ENCODE data around the gene ACER3.

The ACER3 gene

DNA sequence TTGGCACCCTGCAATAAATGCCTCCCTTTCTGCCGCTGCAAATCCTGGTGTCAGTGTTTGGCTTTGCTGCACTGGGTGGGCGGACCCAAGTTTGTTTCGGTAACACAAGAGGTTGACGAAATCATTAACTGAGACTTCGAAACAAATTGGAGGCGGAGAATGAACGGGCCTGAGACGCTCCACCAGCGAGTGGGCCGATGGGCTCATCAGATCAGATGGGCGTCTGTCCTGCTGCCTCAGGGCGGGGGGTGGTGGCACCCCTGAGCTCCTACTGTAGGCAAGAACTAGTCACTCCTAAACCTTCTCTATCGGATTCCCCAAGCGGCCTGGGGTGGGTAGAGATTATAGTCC lies 205.1 kb downstream of the ACER3 start:
- DNase-seq = no peak

DNA sequence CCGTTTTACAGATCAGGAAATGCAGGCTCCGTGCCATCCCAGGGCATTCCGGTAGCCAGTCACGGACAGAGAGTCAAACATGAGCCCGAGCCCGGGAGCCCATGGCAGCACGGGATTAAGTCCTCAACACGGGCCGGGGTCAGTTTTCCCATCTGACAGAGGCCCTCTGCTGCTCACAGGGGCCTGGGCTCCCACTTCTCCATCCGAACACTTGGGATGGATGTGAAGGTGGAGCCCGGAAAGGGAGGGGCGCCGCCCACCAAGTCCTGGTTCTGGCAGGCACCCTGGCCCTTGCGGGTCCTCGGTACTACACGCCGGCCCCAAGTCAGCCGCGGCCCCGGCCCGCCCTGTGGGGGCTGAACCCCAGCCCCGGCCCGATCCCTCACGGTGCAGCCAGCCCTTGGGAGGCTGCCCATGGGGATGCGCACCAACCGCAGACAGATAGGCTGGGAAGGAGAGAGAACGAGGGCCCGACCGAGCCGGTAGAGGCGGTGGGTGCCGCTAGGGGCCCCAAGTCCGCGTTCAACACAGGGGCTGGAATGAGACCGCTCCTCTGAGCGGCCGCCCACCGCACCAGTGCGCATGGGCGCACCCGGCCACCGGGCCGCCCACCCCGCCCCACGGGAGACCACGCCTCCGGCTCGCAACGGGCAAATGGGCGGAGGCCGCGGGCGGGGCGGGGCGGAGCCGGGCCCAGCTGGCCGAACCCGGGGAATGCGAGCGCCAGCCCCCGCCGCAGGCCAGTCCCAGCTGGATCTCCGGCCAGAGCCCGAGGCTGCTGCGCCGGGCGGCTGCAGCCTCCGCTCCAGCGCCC lies 205.7 kb downstream of the ACER3 start, which contains the start of gene CAPN5:
Gene CAPN5 (plus strand): TSS at position 743 of the 814 bp plus-strand sequence. CDS start 17,916 bp downstream, outside the sequence.
- DNase-seq = peak; percentile 83

DNA sequence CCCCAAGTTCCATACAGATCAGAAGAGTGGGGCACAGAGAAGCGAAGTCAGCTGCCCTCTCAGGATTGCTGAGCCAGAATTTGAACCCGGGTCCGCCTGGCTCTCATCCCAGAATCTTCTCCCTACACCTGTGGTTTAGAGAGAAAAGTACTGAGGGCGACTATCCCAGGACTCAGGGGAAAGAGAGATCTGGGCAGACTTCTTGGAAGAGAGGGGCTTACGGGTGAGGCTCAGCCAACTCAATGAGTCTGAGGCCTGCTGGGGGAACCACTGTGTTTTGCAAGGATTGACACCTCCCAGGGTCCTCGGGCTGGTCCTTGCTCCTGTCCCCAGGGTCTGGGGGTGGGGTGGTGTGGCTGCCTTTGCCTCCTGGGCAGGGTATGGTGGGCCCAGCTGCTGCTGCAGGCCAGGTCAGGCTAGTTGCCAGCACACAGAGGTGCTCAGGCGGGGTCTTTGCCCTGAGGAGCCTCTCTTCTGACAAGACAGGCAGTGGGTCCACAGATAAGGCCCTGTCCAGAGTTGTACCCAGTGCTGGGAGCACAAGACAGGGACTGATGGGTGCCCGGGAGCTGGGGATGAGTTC lies 207.2 kb downstream of the ACER3 start:
- no peak for DNase-seq

DNA sequence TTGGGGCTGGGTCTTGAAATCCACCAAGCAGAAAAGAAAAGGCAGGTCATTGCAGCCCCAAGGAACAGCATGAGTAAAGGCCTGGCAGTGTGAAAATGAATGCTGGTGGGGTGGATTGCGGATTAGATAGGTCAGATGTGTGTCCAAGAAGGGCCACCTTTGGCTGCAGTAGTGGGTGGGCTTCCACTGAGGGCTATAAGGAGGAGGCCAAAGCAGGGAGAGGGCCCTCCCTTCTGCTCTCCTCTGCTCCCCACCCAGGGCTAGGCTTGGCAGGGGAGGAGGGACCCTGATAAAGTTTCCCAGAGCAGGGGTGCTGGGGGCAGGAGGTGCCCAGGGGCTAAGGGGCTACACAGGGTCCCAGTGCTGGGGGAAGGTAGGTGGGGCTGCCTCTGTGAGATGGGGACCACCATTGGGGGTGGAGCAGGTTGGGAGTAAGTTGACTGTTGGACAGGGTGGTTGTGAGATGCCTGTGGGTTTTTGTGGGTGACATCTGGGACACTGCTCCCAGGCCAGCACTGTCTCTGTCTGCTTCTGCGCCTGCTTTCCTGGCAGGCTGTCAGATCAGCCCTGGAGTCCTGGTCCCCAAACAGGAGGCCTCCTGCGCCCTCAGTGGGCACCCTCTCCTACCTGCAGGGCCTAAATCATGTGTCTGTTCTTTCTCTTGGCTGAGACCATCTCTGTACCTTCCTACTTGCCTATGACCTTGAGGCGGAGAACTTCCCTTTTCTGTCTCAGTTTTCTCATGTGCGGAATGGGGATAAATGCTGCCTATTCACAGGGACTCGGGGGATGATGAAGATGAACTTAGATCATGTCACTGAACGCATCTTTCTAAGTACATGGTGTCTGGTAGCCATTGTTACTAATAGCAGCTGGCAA lies 208.0 kb downstream of the ACER3 start:
- DNase-seq = no peak

DNA sequence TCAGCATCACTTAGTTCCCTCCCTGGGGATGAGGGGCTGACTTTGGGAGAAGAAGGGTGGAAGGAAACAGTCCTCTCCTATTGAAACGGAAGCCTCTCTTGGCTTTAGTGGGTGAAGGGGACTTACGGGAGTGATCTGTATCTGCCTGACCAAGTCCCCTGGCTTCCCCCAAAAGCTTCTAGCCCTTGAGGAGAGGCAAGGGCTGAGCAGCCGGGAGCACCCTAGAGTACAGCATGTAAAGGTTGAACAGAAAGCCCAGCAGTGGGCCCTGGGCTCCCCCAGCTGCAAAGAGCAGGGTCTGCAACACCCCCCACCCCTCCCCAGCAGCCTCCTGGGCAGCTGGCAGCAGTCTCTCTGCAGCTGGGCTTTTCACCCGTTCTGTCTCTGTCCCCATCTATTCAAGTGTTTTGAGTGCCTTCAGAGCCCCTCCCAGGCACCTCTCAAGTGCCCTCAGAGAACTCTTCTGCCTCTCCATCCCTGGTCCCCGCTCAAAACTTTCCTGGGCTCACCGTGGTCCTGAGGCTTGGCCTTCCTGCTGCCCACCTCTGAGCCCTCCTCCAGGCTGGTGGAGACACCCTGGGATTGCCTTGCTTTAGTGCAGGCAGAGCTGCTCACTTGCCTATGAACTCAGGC lies 208.7 kb downstream of the ACER3 start:
- no peak for DNase-seq

DNA sequence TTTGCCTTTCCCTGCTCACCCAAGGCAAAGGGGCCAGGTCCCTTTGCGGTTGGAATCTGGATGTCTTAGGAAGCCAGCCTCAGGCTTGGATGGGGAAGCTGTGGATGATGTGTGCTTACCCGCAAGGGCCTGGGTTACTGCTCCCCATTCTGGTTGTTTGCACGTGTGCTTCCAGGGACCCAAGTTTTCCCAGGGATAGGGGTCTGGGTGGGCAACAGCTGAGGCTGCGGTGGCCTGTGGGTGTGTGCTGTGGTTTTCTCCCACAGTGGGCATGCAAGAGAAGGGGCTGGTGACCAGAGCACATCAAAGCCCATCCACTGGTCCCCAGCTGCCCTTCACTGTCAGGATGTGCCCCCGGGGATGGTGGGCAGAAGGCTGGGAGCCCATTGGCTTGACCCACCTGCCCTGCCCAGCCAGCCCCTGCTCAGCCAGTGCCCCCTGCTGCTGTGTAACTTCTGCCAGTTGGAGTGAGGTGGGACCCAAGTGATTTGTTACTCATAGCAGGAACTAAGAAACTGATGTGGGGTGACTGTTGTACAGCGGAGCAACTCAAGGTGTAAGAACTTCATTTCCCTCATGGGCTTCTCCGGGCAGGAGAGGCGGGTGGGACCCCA lies 209.4 kb downstream of the ACER3 start:
- DNase-seq = no peak

DNA sequence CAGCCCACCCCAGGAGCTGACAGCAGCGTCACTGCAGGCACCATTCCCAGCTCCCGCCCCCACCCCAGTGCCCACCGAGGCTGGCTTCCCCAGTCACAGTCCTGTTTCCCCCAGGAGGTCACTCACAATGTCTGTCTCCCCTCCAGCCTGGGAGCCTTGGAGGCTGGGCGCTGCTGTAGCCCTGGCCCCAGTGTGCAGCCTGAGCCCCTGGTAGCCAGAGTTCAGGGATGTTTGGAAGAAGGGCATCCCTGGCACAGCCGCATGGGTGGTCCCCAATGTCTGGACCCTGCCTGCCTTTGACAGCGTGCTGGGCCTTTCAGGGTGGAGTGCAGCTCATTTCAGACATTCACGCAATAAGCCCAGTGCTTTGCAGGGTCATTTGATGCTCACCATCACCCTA lies 210.4 kb downstream of the ACER3 start:
- DNase-seq = no peak

DNA sequence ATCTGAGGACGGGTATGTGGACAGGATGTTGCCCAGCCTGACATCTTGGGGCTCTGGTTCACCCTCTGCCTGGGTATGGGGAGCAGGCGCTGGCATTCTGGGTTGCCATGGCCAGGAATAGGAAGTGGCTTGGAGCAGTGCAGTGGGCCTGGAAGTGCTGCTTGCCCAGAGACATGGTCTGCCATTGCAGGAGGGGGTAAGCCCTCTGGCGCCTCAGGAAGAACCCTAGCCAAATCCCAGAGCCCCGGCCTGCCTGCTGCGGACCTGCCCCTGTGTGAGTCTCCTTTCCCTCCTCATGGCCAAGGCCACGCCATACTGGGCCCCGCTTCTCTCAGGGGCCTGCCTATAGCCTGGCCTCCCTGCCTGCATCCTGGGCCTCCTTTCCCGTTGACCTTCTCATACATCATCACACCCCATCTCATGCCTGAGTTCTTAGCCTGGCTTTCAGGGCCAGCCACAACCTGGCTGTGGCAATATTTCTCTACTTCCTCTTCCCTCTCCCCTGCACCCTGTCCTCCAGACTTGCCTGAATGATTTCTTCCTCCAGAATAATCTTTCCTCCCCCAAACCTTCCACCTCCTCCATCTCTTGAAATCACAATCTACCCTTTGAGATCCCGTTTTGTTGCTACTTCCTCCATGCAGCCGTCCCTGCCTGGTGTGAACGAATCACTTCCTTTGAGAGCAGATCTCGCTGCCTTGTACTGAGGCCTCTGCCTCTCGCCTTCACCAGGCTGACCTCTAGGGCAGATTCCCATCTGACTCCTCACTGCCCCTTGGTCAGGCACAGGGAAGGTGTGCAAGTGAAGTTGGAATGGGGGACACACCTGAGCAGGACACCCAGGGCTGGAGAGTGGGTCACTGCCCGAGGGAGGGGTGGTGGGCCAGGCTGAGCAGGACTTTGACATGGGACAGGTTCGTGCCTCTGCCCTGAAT lies 211.2 kb downstream of the ACER3 start:
- no peak for DNase-seq

DNA sequence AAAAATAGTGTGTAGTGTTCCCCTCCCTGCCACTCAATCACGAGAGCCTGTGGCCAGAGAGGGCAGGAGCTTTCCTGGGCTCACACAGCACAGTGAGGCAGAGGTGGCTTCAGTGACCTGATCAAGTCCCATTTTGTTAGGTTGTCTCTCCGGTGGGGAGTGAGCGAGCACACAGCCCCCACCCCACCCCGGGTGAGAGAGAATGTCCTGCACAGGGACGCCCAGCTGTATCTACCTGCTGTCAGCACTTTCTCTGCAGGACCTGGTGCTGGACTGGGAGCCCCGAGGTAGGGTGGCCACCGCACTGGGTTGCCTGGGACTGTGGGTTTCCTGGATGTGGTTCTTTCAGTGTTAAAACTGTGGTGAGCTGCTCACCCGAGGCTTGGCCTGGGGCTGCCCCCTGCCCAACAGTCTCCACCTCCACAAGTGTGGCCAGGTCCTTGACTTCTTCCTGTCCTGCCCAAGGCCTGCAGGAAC lies 212.2 kb downstream of the ACER3 start:
- DNase-seq = no peak

DNA sequence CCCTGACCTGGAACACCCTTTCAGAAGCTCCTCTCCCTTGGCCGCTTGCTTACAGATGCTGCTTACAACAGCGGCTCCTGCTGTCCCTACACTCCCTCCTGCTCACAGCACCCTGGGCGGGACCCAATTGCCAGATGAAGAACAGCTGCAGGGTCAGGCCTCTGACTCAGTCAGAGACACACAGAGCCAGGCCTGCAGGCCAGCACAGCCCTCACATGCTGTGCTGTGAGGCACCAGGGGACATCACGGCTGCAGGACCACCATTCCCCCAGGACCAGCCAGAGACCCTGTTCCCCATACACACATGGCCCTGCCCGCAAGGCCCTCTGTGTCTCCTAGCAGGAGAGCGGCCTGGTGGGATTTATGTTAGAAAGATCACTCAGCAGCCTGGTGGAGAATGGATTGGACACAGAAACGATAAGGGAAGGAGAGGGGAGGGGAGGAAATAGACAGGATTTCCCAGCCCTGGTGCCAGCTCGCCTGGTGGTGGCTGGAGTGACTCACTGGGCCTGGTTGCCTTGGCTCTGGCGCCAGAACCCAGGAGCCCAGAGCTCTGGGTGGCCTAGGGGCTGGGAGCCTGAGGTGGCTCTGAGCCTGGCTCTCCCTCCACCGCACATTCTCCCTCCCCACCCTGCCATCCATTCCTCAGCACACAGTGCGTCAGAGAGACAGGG lies 212.7 kb downstream of the ACER3 start:
- no peak for DNase-seq

DNA sequence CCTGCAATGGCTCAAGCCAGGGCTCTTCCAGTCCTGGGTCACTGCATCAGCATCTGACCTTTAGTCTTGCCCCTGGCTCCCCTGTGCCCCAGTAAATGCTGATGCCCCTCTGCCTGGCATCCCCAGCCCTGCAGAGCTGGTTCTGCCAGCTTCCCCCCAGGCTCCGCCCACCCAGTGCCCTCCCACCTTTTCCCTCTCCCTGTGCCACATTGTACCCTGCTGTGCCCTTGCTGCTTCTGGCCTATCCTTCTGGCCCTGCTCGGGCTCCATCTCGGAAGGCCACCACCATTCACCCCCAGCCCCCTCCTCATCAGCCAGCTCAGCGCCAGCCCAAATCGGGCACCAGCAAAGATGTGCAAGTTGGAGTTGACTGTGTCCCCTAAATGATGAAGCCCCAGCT lies 213.5 kb downstream of the ACER3 start:
- DNase-seq = no peak

DNA sequence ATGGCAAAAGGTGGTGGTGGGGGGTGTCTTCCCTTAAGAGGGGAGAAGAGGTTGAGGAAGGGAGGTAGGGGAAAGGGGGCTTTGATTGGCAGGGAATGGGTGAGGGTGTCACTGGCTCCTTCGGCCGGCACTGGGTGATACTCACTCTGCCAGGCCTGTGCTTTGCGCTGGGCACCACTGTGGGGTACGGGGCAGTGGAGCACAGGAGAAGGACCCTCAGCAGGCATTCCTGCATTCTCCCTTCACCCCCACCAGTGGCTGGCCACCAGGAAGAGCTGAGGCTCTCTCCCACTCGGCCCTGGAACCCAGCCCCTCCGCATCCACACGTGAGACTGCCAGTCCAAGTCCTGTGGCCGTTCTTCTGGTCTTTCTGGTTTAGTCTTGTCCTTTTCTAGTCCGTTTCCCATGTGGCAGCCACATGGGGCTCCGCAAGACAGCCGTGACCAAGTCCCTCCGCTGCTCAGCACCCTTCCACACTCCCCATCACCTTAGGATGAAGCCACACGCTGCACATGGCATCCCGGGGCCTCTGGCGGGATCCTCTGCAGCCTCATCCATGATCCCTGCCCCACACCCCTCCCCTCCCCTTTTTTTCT lies 214.0 kb downstream of the ACER3 start:
- DNase-seq = no peak

DNA sequence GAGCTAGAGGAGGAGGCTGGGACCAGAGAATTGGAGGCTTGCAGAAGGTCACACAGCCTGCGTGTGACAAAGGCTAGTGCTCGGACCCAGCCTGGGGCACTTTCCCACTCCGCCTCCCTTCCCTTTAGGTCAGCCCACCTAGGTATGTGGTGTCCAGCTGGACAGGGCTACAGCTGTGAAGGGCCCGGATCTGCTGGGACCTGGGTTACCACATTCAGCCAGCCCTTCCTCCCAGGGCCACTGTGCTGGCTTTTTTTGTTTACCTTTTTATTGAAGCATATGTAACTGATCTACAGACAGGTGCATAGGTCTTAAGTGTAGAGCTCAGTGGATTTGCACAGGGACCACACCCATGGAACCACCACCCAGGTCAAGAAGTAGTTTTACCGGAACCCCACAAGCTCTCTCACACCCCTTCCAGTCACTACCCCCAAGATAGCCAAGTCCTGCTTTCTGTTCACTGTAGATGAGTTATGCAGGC lies 214.7 kb downstream of the ACER3 start:
- DNase-seq = no peak
